GM23338 (cell line): ENCODE measurements around the gene HOXC9. TPM values are rescaled to one million over a fixed set of nuclear protein-coding genes. Genes with fewer than 3 reads are reported as not detected.

ENCODE experiments used
- ATAC-seq: fragments of 200-7000 bp; cut with Tn5 transposase; 3 replicates; pipeline ENCODE4 v1.9.1; 2020
- DNase-seq: peaks from one replicate; pipeline ENCODE4 v3.0.0-alpha.2; 2015; ENCODE audit warnings: low spot score
- H2AFZ ChIP-seq: fragments of 200-600 bp; sonication (generic); 2 replicates; pipeline ENCODE4 v1.8.0; 2016; ENCODE audit warnings: antibody characterized with exemption, mild to moderate bottlenecking, moderate library complexity
- H3F3A ChIP-seq: fragments of 200-600 bp; sonication (generic); replicated peaks from 2 replicates; pipeline ENCODE4 v1.8.0; 2017; ENCODE audit warnings: antibody characterized with exemption, mixed run types, low read depth
- H3K27ac ChIP-seq: fragments of 200-600 bp; sonication (generic); 2 replicates; pipeline ENCODE4 v1.6.1; 2016; ENCODE audit warnings: low read depth
- H3K27me3 ChIP-seq: fragments of 200-600 bp; sonication (generic); 2 replicates; pipeline ENCODE4 v1.8.0; 2016; ENCODE audit warnings: mild to moderate bottlenecking, mixed run types, moderate library complexity; ENCODE audit not compliant: insufficient read depth
- H3K36me3 ChIP-seq: fragments of 200-600 bp; sonication (generic); 2 replicates; pipeline ENCODE4 v1.8.0; 2016; ENCODE audit warnings: mild to moderate bottlenecking; ENCODE audit not compliant: insufficient read depth
- H3K4me1 ChIP-seq: fragments of 200-600 bp; sonication (generic); 2 replicates; pipeline ENCODE4 v1.8.0; 2016; ENCODE audit warnings: mild to moderate bottlenecking, moderate library complexity; ENCODE audit not compliant: insufficient read depth
- H3K4me2 ChIP-seq: fragments of 200-600 bp; sonication (generic); 2 replicates; pipeline ENCODE4 v1.7.1; 2017; ENCODE audit warnings: mixed run types
- H3K4me3 ChIP-seq: fragments of 200-600 bp; sonication (generic); 2 replicates; pipeline ENCODE4 v1.6.1; 2016; ENCODE audit warnings: mixed run types
- H3K79me2 ChIP-seq: fragments of 200-600 bp; sonication (generic); replicated peaks from 2 replicates; pipeline ENCODE4 v1.8.0; 2017; ENCODE audit warnings: mild to moderate bottlenecking; ENCODE audit not compliant: insufficient read depth
- H3K9me2 ChIP-seq: fragments of 200-600 bp; sonication (generic); 2 replicates; pipeline ENCODE4 v1.8.0; 2017; ENCODE audit not compliant: insufficient read depth
- H4K20me1 ChIP-seq: fragments of 200-600 bp; sonication (generic); replicated peaks from 2 replicates; pipeline ENCODE4 v1.8.0; 2017; ENCODE audit warnings: mild to moderate bottlenecking; ENCODE audit not compliant: insufficient read depth
- H3K27ac Mint-ChIP-seq: 2 replicates; pipeline ENCODE4 v1.8.0; 2020; ENCODE audit warnings: inconsistent platforms, mild to moderate bottlenecking, moderate library complexity, mixed read lengths
- H3K27me3 Mint-ChIP-seq: 3 replicates; pipeline ENCODE4 v1.8.0; 2022; ENCODE audit warnings: low read depth, mild to moderate bottlenecking, moderate library complexity, mixed read lengths, inconsistent platforms; ENCODE audit not compliant: insufficient read depth, poor library complexity
- H3K36me3 Mint-ChIP-seq: 3 replicates; pipeline ENCODE4 v1.8.0; 2021; ENCODE audit warnings: low read depth, mild to moderate bottlenecking, inconsistent platforms, moderate library complexity, mixed read lengths
- H3K4me1 Mint-ChIP-seq: 3 replicates; pipeline ENCODE4 v1.8.0; 2020; ENCODE audit warnings: mild to moderate bottlenecking, inconsistent platforms, mixed read lengths
- H3K4me3 Mint-ChIP-seq: 3 replicates; pipeline ENCODE4 v1.8.0; 2021; ENCODE audit warnings: moderate library complexity, mild to moderate bottlenecking, inconsistent platforms, mixed read lengths
- H3K9me3 Mint-ChIP-seq: 3 replicates; pipeline ENCODE4 v1.8.0; 2020; ENCODE audit warnings: moderate library complexity, mild to moderate bottlenecking, inconsistent platforms, mixed read lengths
- CREB1 ChIP-seq: fragments of 250-450 bp; sonication (Bioruptor Pico); IDR thresholded peaks from 2 replicates; pipeline ENCODE4 v1.5.0; 2020; ENCODE audit warnings: low read depth, mild to moderate bottlenecking, moderate library complexity
- EZH2 ChIP-seq: fragments of 200-600 bp; sonication (generic); IDR thresholded peaks from one replicate; pipeline ENCODE4 v1.8.0; 2017; ENCODE audit warnings: antibody characterized with exemption, mild to moderate bottlenecking, low read depth; ENCODE audit not compliant: unreplicated experiment
- EZH2phosphoT487 ChIP-seq: fragments of 200-600 bp; sonication (generic); IDR thresholded peaks from one replicate; pipeline ENCODE4 v1.8.1; 2018; ENCODE audit warnings: antibody characterized with exemption; ENCODE audit not compliant: unreplicated experiment
- JUNB ChIP-seq: IDR thresholded peaks from one replicate; pipeline ENCODE4 v1.6.1; 2016; ENCODE audit warnings: antibody characterized with exemption; ENCODE audit not compliant: unreplicated experiment
- NANOG ChIP-seq: IDR thresholded peaks from 2 replicates; pipeline ENCODE4 v1.6.1; 2016; ENCODE audit warnings: antibody characterized with exemption, borderline replicate concordance
- POLR2AphosphoS5 ChIP-seq: IDR thresholded peaks from 2 replicates; pipeline ENCODE4 v1.6.1; 2016; ENCODE audit warnings: antibody characterized with exemption, low read depth
- STAT1 ChIP-seq: IDR thresholded peaks from one replicate; pipeline ENCODE4 v1.6.1; 2016; ENCODE audit warnings: antibody characterized with exemption; ENCODE audit not compliant: unreplicated experiment
- ZNF114 ChIP-seq: fragments of 250-450 bp; sonication (Bioruptor Pico); IDR thresholded peaks from 2 replicates; pipeline ENCODE4 v1.5.0; 2020; ENCODE audit warnings: mild to moderate bottlenecking, moderate library complexity
- ZNF331 ChIP-seq: fragments of 250-450 bp; sonication (Bioruptor Pico); IDR thresholded peaks from 2 replicates; pipeline ENCODE4 v1.5.0; 2020; ENCODE audit warnings: low read depth, mild to moderate bottlenecking, moderate library complexity
- long read RNA-seq: library from polyadenylated mRNA; unstranded; transcript quantifications from one replicate; pipeline ENCODE4 v2.0.0, GENCODE V29; 2020; ENCODE audit not compliant: unreplicated experiment
- polyA plus RNA-seq: library from polyadenylated mRNA; unstranded; fragments of >200 nt; fragmentation: Nextera tagmentation; extraction: Ambion mirVana; gene quantifications from 2 replicates; pipeline ENCODE4 v1.2.1, GENCODE V29; 2016
- total RNA-seq: library from RNA; depleted of rRNA; stranded (reverse); fragments of >200 nt; shearing (Covaris generic); gene quantifications from 2 replicates; pipeline ENCODE4 v1.2.3, GENCODE V29; 2014; rRNA removed
- TF ChIP-seq, protein P1 (sequence below): fragments of 250-450 bp; sonication (Bioruptor Pico); IDR thresholded peaks from 2 replicates; pipeline ENCODE4 v1.5.0; 2020; ENCODE audit warnings: mild to moderate bottlenecking, moderate library complexity
- TF ChIP-seq, protein P2 (sequence below): IDR thresholded peaks from 2 replicates; pipeline ENCODE4 v1.6.1; 2016; ENCODE audit warnings: antibody characterized with exemption
- TF ChIP-seq, protein P3 (sequence below), 2 experiments: fragments of 200-600 bp in 1 of 2; sonication (generic) in 1 of 2; conservative IDR thresholded peaks; 2 replicates each; pipeline versions ENCODE4 v1.5.1 to v1.6.1; 2016 to 2017; ENCODE audit warnings: antibody characterized with exemption in 2 of 2, low read depth in 2 of 2, mild to moderate bottlenecking in 2 of 2, moderate library complexity in 1 of 2
- TF ChIP-seq, protein P4 (sequence below): IDR thresholded peaks from one replicate; pipeline ENCODE4 v1.6.1; 2018; ENCODE audit warnings: antibody characterized with exemption; ENCODE audit not compliant: unreplicated experiment

The HOXC9 gene
- not detected in 2 replicates for total RNA-seq
- polyA plus RNA-seq, result not detected in 2 replicates
- long read RNA-seq, result 0 reads

DNA sequence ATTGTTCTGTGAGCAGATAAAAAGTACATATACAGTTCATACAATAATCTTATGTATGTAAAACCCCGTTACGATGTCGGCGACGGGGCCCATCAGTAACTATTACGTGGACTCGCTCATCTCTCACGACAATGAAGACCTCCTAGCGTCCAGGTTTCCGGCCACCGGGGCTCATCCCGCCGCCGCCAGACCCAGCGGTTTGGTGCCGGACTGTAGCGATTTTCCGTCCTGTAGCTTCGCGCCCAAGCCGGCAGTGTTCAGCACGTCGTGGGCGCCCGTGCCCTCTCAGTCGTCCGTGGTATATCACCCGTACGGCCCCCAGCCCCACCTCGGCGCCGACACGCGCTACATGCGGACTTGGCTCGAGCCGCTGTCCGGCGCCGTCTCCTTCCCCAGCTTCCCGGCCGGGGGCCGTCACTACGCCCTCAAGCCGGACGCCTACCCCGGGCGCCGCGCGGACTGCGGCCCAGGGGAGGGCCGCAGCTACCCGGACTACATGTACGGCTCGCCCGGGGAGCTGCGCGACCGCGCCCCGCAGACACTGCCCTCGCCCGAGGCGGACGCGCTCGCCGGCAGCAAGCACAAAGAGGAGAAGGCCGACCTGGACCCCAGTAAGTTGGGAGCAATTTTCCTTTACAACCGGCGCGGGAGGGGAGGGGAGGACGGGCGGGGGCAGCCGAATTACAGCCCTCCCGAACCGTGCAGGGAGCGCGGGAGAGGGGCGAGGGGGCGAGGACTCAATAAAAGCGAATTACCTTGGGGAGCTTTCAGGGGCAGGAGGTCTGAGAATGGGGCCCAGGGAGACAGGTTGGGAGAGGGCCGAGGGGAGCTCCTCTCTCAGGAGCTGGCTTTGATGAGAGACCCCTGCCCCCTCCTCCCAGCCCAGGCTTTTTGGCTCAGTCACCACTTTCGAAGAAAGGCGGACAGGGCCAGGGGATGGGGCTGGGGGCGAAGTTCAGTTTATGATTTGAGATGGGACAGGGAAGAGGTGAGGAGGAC, at the start of gene HOXC9:
TSS of gene HOXC9 (plus strand) at position 46 of the 999 bp plus-strand sequence. CDS start at position 74, 28 bp downstream.
- TF ChIP-seq CREB1 (CRISPR knock-in tag), result no peak
- TF ChIP-seq JUNB, result no peak
- TF ChIP-seq, protein P1, sequence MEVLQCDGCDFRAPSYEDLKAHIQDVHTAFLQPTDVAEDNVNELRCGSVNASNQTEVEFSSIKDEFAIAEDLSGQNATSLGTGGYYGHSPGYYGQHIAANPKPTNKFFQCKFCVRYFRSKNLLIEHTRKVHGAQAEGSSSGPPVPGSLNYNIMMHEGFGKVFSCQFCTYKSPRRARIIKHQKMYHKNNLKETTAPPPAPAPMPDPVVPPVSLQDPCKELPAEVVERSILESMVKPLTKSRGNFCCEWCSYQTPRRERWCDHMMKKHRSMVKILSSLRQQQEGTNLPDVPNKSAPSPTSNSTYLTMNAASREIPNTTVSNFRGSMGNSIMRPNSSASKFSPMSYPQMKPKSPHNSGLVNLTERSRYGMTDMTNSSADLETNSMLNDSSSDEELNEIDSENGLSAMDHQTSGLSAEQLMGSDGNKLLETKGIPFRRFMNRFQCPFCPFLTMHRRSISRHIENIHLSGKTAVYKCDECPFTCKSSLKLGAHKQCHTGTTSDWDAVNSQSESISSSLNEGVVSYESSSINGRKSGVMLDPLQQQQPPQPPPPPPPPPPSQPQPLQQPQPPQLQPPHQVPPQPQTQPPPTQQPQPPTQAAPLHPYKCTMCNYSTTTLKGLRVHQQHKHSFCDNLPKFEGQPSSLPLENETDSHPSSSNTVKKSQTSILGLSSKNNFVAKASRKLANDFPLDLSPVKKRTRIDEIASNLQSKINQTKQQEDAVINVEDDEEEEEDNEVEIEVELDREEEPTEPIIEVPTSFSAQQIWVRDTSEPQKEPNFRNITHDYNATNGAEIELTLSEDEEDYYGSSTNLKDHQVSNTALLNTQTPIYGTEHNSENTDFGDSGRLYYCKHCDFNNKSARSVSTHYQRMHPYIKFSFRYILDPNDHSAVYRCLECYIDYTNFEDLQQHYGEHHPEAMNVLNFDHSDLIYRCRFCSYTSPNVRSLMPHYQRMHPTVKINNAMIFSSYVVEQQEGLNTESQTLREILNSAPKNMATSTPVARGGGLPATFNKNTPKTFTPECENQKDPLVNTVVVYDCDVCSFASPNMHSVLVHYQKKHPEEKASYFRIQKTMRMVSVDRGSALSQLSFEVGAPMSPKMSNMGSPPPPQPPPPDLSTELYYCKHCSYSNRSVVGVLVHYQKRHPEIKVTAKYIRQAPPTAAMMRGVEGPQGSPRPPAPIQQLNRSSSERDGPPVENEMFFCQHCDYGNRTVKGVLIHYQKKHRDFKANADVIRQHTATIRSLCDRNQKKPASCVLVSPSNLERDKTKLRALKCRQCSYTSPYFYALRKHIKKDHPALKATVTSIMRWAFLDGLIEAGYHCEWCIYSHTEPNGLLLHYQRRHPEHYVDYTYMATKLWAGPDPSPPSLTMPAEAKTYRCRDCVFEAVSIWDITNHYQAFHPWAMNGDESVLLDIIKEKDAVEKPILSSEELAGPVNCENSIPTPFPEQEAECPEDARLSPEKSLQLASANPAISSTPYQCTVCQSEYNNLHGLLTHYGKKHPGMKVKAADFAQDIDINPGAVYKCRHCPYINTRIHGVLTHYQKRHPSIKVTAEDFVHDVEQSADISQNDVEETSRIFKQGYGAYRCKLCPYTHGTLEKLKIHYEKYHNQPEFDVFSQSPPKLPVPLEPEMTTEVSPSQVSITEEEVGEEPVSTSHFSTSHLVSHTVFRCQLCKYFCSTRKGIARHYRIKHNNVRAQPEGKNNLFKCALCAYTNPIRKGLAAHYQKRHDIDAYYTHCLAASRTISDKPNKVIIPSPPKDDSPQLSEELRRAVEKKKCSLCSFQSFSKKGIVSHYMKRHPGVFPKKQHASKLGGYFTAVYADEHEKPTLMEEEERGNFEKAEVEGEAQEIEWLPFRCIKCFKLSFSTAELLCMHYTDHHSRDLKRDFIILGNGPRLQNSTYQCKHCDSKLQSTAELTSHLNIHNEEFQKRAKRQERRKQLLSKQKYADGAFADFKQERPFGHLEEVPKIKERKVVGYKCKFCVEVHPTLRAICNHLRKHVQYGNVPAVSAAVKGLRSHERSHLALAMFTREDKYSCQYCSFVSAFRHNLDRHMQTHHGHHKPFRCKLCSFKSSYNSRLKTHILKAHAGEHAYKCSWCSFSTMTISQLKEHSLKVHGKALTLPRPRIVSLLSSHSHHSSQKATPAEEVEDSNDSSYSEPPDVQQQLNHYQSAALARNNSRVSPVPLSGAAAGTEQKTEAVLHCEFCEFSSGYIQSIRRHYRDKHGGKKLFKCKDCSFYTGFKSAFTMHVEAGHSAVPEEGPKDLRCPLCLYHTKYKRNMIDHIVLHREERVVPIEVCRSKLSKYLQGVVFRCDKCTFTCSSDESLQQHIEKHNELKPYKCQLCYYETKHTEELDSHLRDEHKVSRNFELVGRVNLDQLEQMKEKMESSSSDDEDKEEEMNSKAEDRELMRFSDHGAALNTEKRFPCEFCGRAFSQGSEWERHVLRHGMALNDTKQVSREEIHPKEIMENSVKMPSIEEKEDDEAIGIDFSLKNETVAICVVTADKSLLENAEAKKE (CRISPR knock-in tag), result no peak
- TF ChIP-seq, protein P2, sequence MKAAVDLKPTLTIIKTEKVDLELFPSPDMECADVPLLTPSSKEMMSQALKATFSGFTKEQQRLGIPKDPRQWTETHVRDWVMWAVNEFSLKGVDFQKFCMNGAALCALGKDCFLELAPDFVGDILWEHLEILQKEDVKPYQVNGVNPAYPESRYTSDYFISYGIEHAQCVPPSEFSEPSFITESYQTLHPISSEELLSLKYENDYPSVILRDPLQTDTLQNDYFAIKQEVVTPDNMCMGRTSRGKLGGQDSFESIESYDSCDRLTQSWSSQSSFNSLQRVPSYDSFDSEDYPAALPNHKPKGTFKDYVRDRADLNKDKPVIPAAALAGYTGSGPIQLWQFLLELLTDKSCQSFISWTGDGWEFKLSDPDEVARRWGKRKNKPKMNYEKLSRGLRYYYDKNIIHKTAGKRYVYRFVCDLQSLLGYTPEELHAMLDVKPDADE, result no peak
- no peak for TF ChIP-seq NANOG
- TF ChIP-seq ZNF114 (CRISPR knock-in tag), result no peak
- no peak for TF ChIP-seq POLR2AphosphoS5
- peak; percentile 85 for TF ChIP-seq EZH2
- no peak for TF ChIP-seq STAT1
- peak; percentile 100 for TF ChIP-seq EZH2phosphoT487
- no peak for TF ChIP-seq ZNF331 (CRISPR knock-in tag)
- TF ChIP-seq, protein P3, sequence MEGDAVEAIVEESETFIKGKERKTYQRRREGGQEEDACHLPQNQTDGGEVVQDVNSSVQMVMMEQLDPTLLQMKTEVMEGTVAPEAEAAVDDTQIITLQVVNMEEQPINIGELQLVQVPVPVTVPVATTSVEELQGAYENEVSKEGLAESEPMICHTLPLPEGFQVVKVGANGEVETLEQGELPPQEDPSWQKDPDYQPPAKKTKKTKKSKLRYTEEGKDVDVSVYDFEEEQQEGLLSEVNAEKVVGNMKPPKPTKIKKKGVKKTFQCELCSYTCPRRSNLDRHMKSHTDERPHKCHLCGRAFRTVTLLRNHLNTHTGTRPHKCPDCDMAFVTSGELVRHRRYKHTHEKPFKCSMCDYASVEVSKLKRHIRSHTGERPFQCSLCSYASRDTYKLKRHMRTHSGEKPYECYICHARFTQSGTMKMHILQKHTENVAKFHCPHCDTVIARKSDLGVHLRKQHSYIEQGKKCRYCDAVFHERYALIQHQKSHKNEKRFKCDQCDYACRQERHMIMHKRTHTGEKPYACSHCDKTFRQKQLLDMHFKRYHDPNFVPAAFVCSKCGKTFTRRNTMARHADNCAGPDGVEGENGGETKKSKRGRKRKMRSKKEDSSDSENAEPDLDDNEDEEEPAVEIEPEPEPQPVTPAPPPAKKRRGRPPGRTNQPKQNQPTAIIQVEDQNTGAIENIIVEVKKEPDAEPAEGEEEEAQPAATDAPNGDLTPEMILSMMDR (conservative IDR thresholded peaks at IDR 0.05; ENCODE audit: low read depth in 2 of 2), result no peak
- TF ChIP-seq, protein P4, sequence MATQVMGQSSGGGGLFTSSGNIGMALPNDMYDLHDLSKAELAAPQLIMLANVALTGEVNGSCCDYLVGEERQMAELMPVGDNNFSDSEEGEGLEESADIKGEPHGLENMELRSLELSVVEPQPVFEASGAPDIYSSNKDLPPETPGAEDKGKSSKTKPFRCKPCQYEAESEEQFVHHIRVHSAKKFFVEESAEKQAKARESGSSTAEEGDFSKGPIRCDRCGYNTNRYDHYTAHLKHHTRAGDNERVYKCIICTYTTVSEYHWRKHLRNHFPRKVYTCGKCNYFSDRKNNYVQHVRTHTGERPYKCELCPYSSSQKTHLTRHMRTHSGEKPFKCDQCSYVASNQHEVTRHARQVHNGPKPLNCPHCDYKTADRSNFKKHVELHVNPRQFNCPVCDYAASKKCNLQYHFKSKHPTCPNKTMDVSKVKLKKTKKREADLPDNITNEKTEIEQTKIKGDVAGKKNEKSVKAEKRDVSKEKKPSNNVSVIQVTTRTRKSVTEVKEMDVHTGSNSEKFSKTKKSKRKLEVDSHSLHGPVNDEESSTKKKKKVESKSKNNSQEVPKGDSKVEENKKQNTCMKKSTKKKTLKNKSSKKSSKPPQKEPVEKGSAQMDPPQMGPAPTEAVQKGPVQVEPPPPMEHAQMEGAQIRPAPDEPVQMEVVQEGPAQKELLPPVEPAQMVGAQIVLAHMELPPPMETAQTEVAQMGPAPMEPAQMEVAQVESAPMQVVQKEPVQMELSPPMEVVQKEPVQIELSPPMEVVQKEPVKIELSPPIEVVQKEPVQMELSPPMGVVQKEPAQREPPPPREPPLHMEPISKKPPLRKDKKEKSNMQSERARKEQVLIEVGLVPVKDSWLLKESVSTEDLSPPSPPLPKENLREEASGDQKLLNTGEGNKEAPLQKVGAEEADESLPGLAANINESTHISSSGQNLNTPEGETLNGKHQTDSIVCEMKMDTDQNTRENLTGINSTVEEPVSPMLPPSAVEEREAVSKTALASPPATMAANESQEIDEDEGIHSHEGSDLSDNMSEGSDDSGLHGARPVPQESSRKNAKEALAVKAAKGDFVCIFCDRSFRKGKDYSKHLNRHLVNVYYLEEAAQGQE, result no peak
- peaks cover 19% of the 10 kb centered on the region for H3K4me1 ChIP-seq
- H3K27me3 Mint-ChIP-seq, result peaks cover 100% of the 10 kb centered on the region
- ATAC-seq (peak; percentile 2; the same call in 1 of the 3 replicates), DNase-seq (no peak)
- H3K4me3 Mint-ChIP-seq, result peak within 1 kb of the TSS; percentile 52
- H3K27ac ChIP-seq, result no peak within 1 kb of the TSS
- peaks cover 31% of the 10 kb centered on the region for H3F3A ChIP-seq
- H3K4me1 Mint-ChIP-seq, result peaks cover 31% of the 10 kb centered on the region
- 0 out of 2 replicates have a peak within 1 kb of the TSS, but pooled peaks have one; percentile 38 for H2AFZ ChIP-seq
- no peaks in the 10 kb centered on the region for H3K36me3 ChIP-seq
- peaks cover 3% of the 10 kb centered on the region for H3K9me3 Mint-ChIP-seq
- no peaks in the 10 kb centered on the region for H3K9me2 ChIP-seq
- peaks cover 100% of the 10 kb centered on the region for H3K27me3 ChIP-seq
- no peak within 1 kb of the TSS for H3K27ac Mint-ChIP-seq
- H3K4me3 ChIP-seq, result peak within 1 kb of the TSS; percentile 47
- H3K36me3 Mint-ChIP-seq, result no peaks in the 10 kb centered on the region
- H3K79me2 ChIP-seq, result no peaks in the 10 kb centered on the region
- peaks cover 29% of the 10 kb centered on the region for H4K20me1 ChIP-seq
- peak within 1 kb of the TSS; percentile 77 for H3K4me2 ChIP-seq
